Fibroblast of mammary gland (primary cell): ENCODE data around the gene RYR1.
"Not testable (repeated sequence)": the region's sequence is repeated elsewhere in the genome, so short reads cannot be mapped to it uniquely, and the experiment has no call there.

Experiments used
- DNase-seq: peaks from one replicate; pipeline ENCODE4 v3.0.0-alpha.2; 2010; ENCODE audit warnings: low read depth
- H3K4me3 ChIP-seq: 2 replicates; pipeline ENCODE4 v1.5.1; 2011; ENCODE audit warnings: low read depth, mild to moderate bottlenecking, low read length, moderate library complexity; ENCODE audit not compliant: control insufficient read depth
- CTCF ChIP-seq: conservative IDR thresholded peaks from 2 replicates; pipeline ENCODE4 v1.5.1; 2011; ENCODE audit warnings: low read depth, low read length, inconsistent platforms; ENCODE audit not compliant: control insufficient read depth, insufficient read depth

The RYR1 gene

DNA sequence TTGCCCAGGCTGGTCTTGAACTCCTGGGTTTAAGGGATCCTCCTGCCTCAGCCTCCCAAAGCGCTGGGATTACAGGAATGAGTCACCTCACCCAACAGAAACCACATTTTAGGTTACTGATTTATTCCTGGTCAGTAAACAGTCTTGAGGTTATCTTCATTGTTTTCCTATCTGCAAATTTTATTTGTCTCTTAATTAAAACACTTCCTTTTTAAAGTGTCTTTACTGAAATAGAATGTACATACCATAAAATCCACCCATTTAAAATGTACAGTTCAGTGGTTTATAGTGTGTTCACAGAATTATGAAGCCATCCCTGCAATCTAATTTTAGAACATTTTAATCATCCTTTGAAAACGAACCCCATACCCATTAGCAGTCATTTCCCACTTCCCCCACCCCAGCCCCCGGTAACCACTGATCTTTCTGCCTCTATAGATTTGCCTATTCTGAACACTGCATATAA lies 121.2 kb downstream of the RYR1 start:
- TF ChIP-seq CTCF = no peak
- no peak overlapping the region for H3K4me3 ChIP-seq
- no peak for DNase-seq

GRCh38 chr19:38555200-38555599 lies 121.7 kb downstream of the RYR1 start:
- DNase-seq = no peak
- TF ChIP-seq CTCF = no peak
- H3K4me3 ChIP-seq = no peak overlapping the region

DNA sequence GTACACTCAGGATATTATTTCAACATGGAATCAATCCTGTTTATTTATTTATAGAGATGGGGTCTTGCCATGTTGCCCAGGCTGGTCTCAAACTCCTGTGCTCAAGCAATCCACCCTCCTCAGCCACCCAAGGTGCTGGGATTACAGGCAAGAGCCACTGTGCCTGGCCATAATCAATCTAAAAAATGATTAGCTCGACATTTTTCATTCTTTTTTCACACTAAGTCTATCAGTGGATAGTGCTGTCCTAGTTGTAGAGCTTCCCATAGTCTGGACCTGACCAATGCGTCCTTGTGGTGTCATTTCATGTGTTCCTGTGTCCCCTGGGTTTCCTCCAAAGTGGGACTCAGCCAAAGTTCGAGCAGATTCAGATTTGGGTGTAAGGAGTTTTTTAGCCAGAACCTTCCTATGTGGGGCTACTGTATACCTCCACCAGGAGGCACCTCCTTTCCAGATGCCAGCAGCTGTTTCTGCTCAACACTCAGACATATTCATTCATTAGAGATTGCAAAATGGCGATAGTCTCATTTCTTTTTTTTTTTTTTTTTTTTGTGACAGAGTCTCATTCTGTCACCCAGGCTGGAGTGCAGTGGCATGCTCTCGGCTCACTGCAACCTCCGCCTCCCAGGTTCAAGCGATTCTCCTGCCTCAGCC lies 123.2 kb downstream of the RYR1 start:
- peak; percentile 22 for TF ChIP-seq CTCF
- no peak overlapping the region for H3K4me3 ChIP-seq
- DNase-seq = no peak

DNA sequence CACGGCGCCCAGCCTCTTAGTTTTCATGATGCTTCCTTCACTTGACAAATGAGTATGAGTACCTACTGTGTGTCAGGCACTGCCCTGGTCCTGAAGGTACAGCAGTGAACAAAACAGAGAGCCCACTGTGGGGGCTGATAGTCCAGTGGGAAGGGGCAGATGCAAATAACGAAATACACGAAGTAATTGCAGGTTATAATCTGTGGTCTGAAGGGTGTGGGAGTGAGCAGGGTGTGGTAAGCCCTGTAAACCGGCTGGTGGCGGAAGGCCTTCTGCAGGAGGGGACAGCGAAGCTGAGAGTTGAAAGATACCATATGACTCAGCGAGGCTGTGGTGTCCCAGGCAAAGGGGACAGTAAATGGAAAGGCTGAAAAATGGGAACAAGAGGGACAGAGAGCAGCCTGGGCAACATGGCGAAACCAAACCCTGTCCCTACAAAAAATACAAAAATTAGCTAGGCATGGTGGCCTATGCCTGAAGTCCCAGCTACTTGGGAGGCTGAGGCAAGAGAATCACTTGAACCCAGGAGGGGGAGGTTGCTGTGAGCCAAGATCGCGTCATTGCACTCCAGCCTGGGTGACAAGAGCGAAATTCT lies 123.8 kb downstream of the RYR1 start:
- no peak for DNase-seq
- no peak overlapping the region for H3K4me3 ChIP-seq
- TF ChIP-seq CTCF = no peak

DNA sequence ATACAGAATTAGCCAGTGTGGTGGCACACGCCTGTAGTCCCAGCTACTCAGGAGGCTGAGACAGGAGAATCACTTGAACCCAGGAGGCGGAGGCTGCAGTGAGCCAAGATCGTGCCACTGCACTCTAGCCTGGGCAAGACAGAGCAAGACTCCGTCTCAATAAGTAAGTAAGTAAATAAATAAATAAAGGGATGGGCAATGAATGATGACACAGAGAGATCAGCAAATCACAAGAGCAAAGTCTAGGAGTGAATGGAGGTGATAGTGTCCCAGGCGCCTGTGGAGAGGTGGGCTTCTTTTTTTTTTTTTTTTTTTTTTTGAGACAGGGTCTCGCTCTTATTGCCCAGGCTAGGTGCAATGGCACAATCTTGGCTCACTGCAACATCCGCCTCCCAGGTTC lies 125.4 kb downstream of the RYR1 start:
- DNase-seq, H3K4me3 ChIP-seq: not testable (repeated sequence)

- TF ChIP-seq CTCF = no peak
- DNase-seq = no peak
- no peak overlapping the region for H3K4me3 ChIP-seq
Observed at GRCh38 chr19:38559428-38560401, 126.2 kb downstream of the RYR1 start.
